GM12878 (cell line): ENCODE data around the gene SLC38A3. TPM values are rescaled to one million over a fixed set of nuclear protein-coding genes. Genes with fewer than 3 reads are reported as not detected.
"Not testable (repeated sequence)": the region's sequence is repeated elsewhere in the genome, so short reads cannot be mapped to it uniquely, and the experiment has no call there.

Source experiments
- ATAC-seq: fragments of 200-7000 bp; cut with Tn5 transposase; 3 replicates; pipeline ENCODE4 v1.9.1; 2020; ENCODE audit warnings: mild to moderate bottlenecking, moderate library complexity
- BruUV-seq: library from RNA; stranded (reverse); fragments of 400-500 nt; replicated peaks from 2 replicates; lab custom pipeline; 2021; lab: Mats Ljungman, UMichigan
- CTCF ChIA-PET: fragments of 300-600 bp; sonication (Branson Sonifier 250); formaldehyde crosslinking; extraction: SDS; loops from one replicate; lab custom pipeline; 2021; ENCODE audit warnings: inconsistent platforms; lab: Yijun Ruan, JAX
- POLR2A ChIA-PET: fragments of 350-600 bp; formaldehyde crosslinking; extraction: SDS; loops from one replicate; lab custom pipeline; 2021; ENCODE audit warnings: inconsistent platforms; lab: Charles Lee
- RAD21 ChIA-PET: fragments of 300-600 bp; sonication (Branson Sonifier 250); formaldehyde crosslinking; loops from one replicate; lab custom pipeline; 2023; ENCODE audit warnings: antibody characterized with exemption; ENCODE audit not compliant: unreplicated experiment; lab: Charles Lee
- SMC1A ChIA-PET: fragments of 300-600 bp; sonication (Branson Sonifier 250); formaldehyde crosslinking; loops from one replicate; lab custom pipeline; 2023; ENCODE audit not compliant: unreplicated experiment, uncharacterized antibody; lab: Charles Lee
- DNase-seq: peaks from one replicate; pipeline ENCODE4 v3.0.0-alpha.2; 2011; ENCODE audit warnings: low read depth, low spot score
- FAIRE-seq: peaks from 3 replicates; lab custom pipeline; 2011; peaks lifted over from hg19 to GRCh38; lab: Jason Lieb, UNC
- H2AFZ ChIP-seq: 2 replicates; pipeline ENCODE4 v1.6.0; 2011; ENCODE audit warnings: low read depth, low read length, control low read depth; ENCODE audit not compliant: control insufficient read depth
- H3K27ac ChIP-seq: 2 replicates; pipeline ENCODE4 v1.5.1; 2011; ENCODE audit warnings: control low read depth; ENCODE audit not compliant: control insufficient read depth, insufficient read depth
- H3K27me3 ChIP-seq, 2 experiments: replicated peaks in 1 of 2; 2 replicates each; pipeline versions ENCODE4 v1.6.0 to v1.6.1; 2011; ENCODE audit warnings: low read length in 1 of 2; ENCODE audit not compliant: control insufficient read depth in 2 of 2, insufficient read depth in 2 of 2
- H3K36me3 ChIP-seq, 2 experiments: 2 replicates each; pipeline ENCODE4 v1.5.1; 2011; ENCODE audit warnings: low read length in 1 of 2; ENCODE audit not compliant: control insufficient read depth in 2 of 2, insufficient read depth in 2 of 2
- H3K4me1 ChIP-seq: 2 replicates; pipeline ENCODE4 v1.6.1; 2011; ENCODE audit warnings: mild to moderate bottlenecking, low read length, moderate library complexity, mixed read lengths; ENCODE audit not compliant: control insufficient read depth, insufficient read depth
- H3K4me2 ChIP-seq: 2 replicates; pipeline ENCODE4 v1.6.0; 2011; ENCODE audit warnings: control low read depth; ENCODE audit not compliant: control insufficient read depth, insufficient read depth
- H3K4me3 ChIP-seq: fragments of 200-600 bp; sonication (generic); 2 replicates; pipeline ENCODE4 v1.5.1; 2016
- H3K79me2 ChIP-seq: 2 replicates; pipeline ENCODE4 v1.6.0; 2011; ENCODE audit warnings: low read length; ENCODE audit not compliant: control insufficient read depth, insufficient read depth
- H3K9ac ChIP-seq: 2 replicates; pipeline ENCODE4 v1.8.0; 2011; ENCODE audit warnings: low read length, control low read depth, mixed read lengths; ENCODE audit not compliant: control insufficient read depth, insufficient read depth
- H3K9me3 ChIP-seq: replicated peaks from 3 replicates; pipeline ENCODE4 v1.5.1; 2011; ENCODE audit warnings: mild to moderate bottlenecking, low read length; ENCODE audit not compliant: control insufficient read depth, insufficient read depth
- H4K20me1 ChIP-seq: 2 replicates; pipeline ENCODE4 v1.6.0; 2011; ENCODE audit not compliant: control insufficient read depth, insufficient read depth
- BRCA1 ChIP-seq: IDR thresholded peaks from 2 replicates; pipeline ENCODE4 v1.6.1; 2011; ENCODE audit warnings: low read depth, low read length, improper control_type of control experiment
- EGR1 ChIP-seq, 2 experiments: IDR thresholded peaks; 1 replicate in 1 of 2; 2 replicates in 1 of 2; pipeline ENCODE4 v1.6.1; 2011 to 2012; ENCODE audit warnings: low read depth in 2 of 2, low read length in 2 of 2, borderline replicate concordance in 1 of 2, mild to moderate bottlenecking in 1 of 2, moderate library complexity in 1 of 2
- FOXK2 ChIP-seq: fragments of 450-650 bp; IDR thresholded peaks from 2 replicates; pipeline ENCODE4 v1.6.1; 2017; ENCODE audit warnings: mild to moderate bottlenecking, moderate library complexity
- MEF2A ChIP-seq: IDR thresholded peaks from 2 replicates; pipeline ENCODE4 v1.6.1; 2011; ENCODE audit warnings: low read depth, mild to moderate bottlenecking, low read length, moderate library complexity; ENCODE audit not compliant: insufficient read depth
- MTA3 ChIP-seq: IDR thresholded peaks from 2 replicates; pipeline ENCODE4 v1.6.1; 2012; ENCODE audit warnings: low read length, inconsistent platforms, borderline replicate concordance
- RUNX3 ChIP-seq: IDR thresholded peaks from 2 replicates; pipeline ENCODE4 v1.6.1; 2012; ENCODE audit warnings: low read length, inconsistent platforms
- SREBF1 ChIP-seq: IDR thresholded peaks from 2 replicates; pipeline ENCODE4 v1.6.1; 2012; ENCODE audit warnings: mild to moderate bottlenecking, low read length
- WRNIP1 ChIP-seq: IDR thresholded peaks from 2 replicates; pipeline ENCODE4 v1.6.1; 2011; ENCODE audit warnings: low read depth, low read length, improper control_type of control experiment, borderline replicate concordance
- YY1 ChIP-seq: IDR thresholded peaks from 2 replicates; pipeline ENCODE4 v1.6.1; 2011; ENCODE audit warnings: low read depth, mild to moderate bottlenecking, low read length
- WGBS: methylation state at CpG from one replicate; pipeline ENCODE4 v1.1.6; 2016; ENCODE audit warnings: low lambda C conversion rate; ENCODE audit not compliant: insufficient replicate concordance, insufficient coverage; ENCODE audit errors: missing lambda C conversion rate; 5-methylcytosine and 5-hydroxymethylcytosine counted together
- in situ Hi-C: fragments of 300-500 bp; cut with MboI; formaldehyde crosslinking; loops from 9 replicates; pipeline ENCODE4 v1.14.3; 2018; ENCODE audit warnings: mixed read lengths
- intact Hi-C: fragments of 100-400 bp; cut with micrococcal nuclease; formaldehyde crosslinking; loops from one replicate; pipeline ENCODE4 v1.14.2; 2022; ENCODE audit not compliant: unreplicated experiment
- polyA plus RNA-seq, 11 experiments: library from polyadenylated mRNA; depleted of rRNA in 4 of 11; unstranded in 6 of 11; stranded (reverse) in 5 of 11; fragments of >200 nt; fragmentation: Nextera tagmentation in 4 of 11; fragmentation: Illumina TruSeq in 1 of 11; extraction: Ambion mirVana in 4 of 11; extraction: Trizol in 1 of 11; gene quantifications; 1 replicate in 1 of 11; 2 replicates in 10 of 11; pipeline versions ENCODE4 v1.2.1 to v1.2.3, GENCODE V29; 2011 to 2016; ENCODE audit warnings: inconsistent platforms in 2 of 11, missing spikeins in 2 of 11, low read depth in 1 of 11
- total RNA-seq, 4 experiments: library from RNA; depleted of rRNA in 3 of 4; stranded (reverse); fragments of >200 nt in 3 of 4; fragmentation: Illumina TruSeq in 1 of 4; extraction: Trizol in 1 of 4; gene quantifications; 2 replicates each; pipeline versions ENCODE4 v1.2.1 to v1.2.3, GENCODE V29; 2013 to 2021
- TF ChIP-seq, protein P1 (sequence below): fragments of 450-650 bp; IDR thresholded peaks from 2 replicates; pipeline ENCODE4 v1.6.1; 2017; ENCODE audit warnings: mild to moderate bottlenecking
- TF ChIP-seq, protein P2 (sequence below): fragments of 450-650 bp; IDR thresholded peaks from 2 replicates; pipeline ENCODE4 v1.6.1; 2018; ENCODE audit warnings: mild to moderate bottlenecking, low read depth, moderate library complexity; ENCODE audit not compliant: partially characterized antibody

SLC38A3 gene
- total and polyA plus RNA-seq, 10 of the 15 experiments (the other 5 are each of a cell fraction or from before 2014, with no cell fraction given), result 0.14 TPM; not detected in 9

DNA sequence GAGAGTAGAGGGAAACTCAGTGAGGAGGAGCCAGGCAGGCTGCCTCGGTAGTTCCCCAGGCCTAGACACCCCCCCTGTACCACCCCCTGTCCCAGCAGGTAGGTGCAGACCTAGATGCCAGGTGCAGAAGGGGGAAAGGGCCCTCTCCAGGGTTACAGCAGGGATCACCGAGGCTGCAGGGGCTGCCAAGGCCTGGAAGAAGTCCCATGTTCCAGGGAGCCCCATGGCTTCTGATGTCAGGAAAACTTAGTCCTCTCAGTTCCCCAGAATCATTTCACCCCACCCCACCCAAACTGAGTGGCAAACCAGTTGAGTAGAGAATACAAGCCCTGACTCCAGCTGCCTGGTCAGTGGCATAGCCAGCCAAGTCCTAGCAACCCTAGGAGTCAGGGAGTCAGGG, 56.4 kb downstream of the SLC38A3 start:
- POLR2A ChIA-PET, result interaction anchor here (1.9 kb wide), 1 partner anchor 18 kb away, joined by 4 read pairs; the partner anchor contains the start of gene LSMEM2
- FAIRE-seq (no peak), DNase-seq (no peak), ATAC-seq (no peak)
- Histone ChIP-seq H3K36me3 (peaks cover 9 to 17% of the 10 kb centered on the region in 2 experiments; a peak in 3 of 4 replicates), H3K4me3 (no peak overlapping the region), H2AFZ (no peak overlapping the region), H3K4me2 (no peak overlapping the region), H3K4me1 (peaks cover 14% of the 10 kb centered on the region), H3K9ac (no peak overlapping the region), H3K27ac (no peak overlapping the region), H3K27me3 (no peaks in the 10 kb centered on the region; a peak in 1 of 4 replicates), H3K9me3 (peaks cover 10% of the 10 kb centered on the region; the same call in 1 of the 3 replicates), H4K20me1 (no peaks in the 10 kb centered on the region), H3K79me2 (no peaks in the 10 kb centered on the region)
- SMC1A ChIA-PET, result interaction anchor here (1.2 kb wide), 1 partner anchor 15 kb away, joined by 3 read pairs; no protein-coding TSS in a partner anchor
- in situ Hi-C loops, result no loop called here
- RAD21 ChIA-PET, result interaction anchor here (0.8 to 2.2 kb wide), 3 partner anchors 10 to 35 kb away, joined by 3 to 18 read pairs (median 3); no protein-coding TSS in a partner anchor
- intact Hi-C loops, result no loop called here
- no TSS peak for BruUV-seq
- CTCF ChIA-PET, result interaction anchor here (1.5 to 7.9 kb wide), 6 partner anchors 13 to 37 kb away, joined by 5 to 44 read pairs (median 8); partner anchors contain the start of genes GNAI2, HYAL3 and NAA80
- 86% methylated on average over 2 of the region's 2 CpGs for WGBS
- TF ChIP-seq BRCA1 (no peak), WRNIP1 (no peak), MTA3 (no peak), FOXK2 (no peak), MEF2A (no peak), SREBF1 (no peak), YY1 (no peak), RUNX3 (no peak), EGR1 (IDR thresholded peaks at IDR 0.05; ENCODE audit: borderline replicate concordance in 1 of 2, low read depth in 2 of 2, low read length in 2 of 2) (no peak)
- TF ChIP-seq, protein P1, sequence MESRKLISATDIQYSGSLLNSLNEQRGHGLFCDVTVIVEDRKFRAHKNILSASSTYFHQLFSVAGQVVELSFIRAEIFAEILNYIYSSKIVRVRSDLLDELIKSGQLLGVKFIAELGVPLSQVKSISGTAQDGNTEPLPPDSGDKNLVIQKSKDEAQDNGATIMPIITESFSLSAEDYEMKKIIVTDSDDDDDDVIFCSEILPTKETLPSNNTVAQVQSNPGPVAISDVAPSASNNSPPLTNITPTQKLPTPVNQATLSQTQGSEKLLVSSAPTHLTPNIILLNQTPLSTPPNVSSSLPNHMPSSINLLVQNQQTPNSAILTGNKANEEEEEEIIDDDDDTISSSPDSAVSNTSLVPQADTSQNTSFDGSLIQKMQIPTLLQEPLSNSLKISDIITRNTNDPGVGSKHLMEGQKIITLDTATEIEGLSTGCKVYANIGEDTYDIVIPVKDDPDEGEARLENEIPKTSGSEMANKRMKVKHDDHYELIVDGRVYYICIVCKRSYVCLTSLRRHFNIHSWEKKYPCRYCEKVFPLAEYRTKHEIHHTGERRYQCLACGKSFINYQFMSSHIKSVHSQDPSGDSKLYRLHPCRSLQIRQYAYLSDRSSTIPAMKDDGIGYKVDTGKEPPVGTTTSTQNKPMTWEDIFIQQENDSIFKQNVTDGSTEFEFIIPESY, result no peak
- TF ChIP-seq, protein P2, sequence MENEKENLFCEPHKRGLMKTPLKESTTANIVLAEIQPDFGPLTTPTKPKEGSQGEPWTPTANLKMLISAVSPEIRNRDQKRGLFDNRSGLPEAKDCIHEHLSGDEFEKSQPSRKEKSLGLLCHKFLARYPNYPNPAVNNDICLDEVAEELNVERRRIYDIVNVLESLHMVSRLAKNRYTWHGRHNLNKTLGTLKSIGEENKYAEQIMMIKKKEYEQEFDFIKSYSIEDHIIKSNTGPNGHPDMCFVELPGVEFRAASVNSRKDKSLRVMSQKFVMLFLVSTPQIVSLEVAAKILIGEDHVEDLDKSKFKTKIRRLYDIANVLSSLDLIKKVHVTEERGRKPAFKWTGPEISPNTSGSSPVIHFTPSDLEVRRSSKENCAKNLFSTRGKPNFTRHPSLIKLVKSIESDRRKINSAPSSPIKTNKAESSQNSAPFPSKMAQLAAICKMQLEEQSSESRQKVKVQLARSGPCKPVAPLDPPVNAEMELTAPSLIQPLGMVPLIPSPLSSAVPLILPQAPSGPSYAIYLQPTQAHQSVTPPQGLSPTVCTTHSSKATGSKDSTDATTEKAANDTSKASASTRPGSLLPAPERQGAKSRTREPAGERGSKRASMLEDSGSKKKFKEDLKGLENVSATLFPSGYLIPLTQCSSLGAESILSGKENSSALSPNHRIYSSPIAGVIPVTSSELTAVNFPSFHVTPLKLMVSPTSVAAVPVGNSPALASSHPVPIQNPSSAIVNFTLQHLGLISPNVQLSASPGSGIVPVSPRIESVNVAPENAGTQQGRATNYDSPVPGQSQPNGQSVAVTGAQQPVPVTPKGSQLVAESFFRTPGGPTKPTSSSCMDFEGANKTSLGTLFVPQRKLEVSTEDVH, result no peak

DNA sequence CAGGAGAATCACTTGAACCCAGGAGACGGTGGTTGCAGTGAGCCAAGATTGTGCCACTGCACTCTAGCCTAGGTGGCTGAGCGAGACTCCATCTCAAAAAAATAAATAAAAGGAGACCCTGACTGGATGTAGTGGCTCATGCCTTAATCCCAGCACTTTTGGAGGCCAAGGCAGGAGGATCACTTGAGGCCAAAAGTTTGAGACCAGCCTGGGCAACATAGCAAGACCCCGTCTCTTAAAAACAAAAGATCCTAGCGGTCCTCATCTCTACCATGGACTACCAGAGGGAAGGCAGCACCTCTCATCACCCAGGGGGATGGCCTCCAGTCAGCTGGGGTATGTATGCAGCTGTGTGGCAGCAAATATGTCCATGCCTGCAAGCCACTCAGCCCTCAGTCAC, 57.1 kb downstream of the SLC38A3 start:
- ChIA-PET SMC1A (interaction anchor here (1.2 kb wide), 1 partner anchor 16 kb away, joined by 3 read pairs; no protein-coding TSS in a partner anchor), RAD21 (interaction anchor here (0.7 kb wide), 1 partner anchor 34 kb away, joined by 3 read pairs; no protein-coding TSS in a partner anchor), CTCF (interaction anchor here (7.9 kb wide), 1 partner anchor 15 kb away, joined by 43 read pairs; no protein-coding TSS in a partner anchor)
- WGBS, result 85% methylated on average over 4 of the region's 4 CpGs
- H3K27me3 ChIP-seq, H3K9ac ChIP-seq, FAIRE-seq, H2AFZ ChIP-seq, H3K36me3 ChIP-seq, H3K4me3 ChIP-seq, ATAC-seq, H3K79me2 ChIP-seq, H3K9me3 ChIP-seq, H3K4me2 ChIP-seq, H4K20me1 ChIP-seq, DNase-seq, H3K27ac ChIP-seq, intact Hi-C loops, POLR2A ChIA-PET, BruUV-seq, in situ Hi-C loops: not testable (repeated sequence)
- H3K4me1 ChIP-seq, result peaks cover 14% of the 10 kb centered on the region
